Liver (tissue), 9 donors: ENCODE data around the gene PTP4A1. TPM values are rescaled to one million over a fixed set of nuclear protein-coding genes. Genes with fewer than 3 reads are reported as not detected.

ENCODE experiments used
- DNase-seq: peaks from one replicate; pipeline ENCODE4 v3.0.0-alpha.2; 2017; ENCODE audit warnings: low spot score
- H3K27ac ChIP-seq, 2 donors: one replicate each; pipeline ENCODE4 v1.7.0; 2013; ENCODE audit warnings: inconsistent platforms in 2 of 2, low read length in 2 of 2, control low read depth in 1 of 2, low read depth in 1 of 2, mild to moderate bottlenecking in 1 of 2
- H3K27me3 ChIP-seq, 4 donors: one replicate each; pipeline versions ENCODE4 v1.6.1 to v1.7.0; 2013; ENCODE audit warnings: low read length in 3 of 4, inconsistent platforms in 1 of 4, mild to moderate bottlenecking in 1 of 4, moderate library complexity in 1 of 4; ENCODE audit not compliant: control insufficient read depth in 4 of 4, insufficient read depth in 4 of 4
- H3K36me3 ChIP-seq, 4 donors: one replicate each; pipeline versions ENCODE4 v1.6.1 to v1.7.0; 2013; ENCODE audit warnings: low read length in 3 of 4, mild to moderate bottlenecking in 3 of 4, low read depth in 1 of 4, moderate library complexity in 1 of 4; ENCODE audit not compliant: control insufficient read depth in 4 of 4, insufficient read depth in 3 of 4
- H3K4me1 ChIP-seq, 4 donors: one replicate each; pipeline versions ENCODE4 v1.6.1 to v1.7.0; 2013; ENCODE audit warnings: low read length in 3 of 4, mild to moderate bottlenecking in 3 of 4, moderate library complexity in 1 of 4; ENCODE audit not compliant: control insufficient read depth in 4 of 4, insufficient read depth in 4 of 4
- H3K4me3 ChIP-seq, 3 donors: one replicate each; pipeline versions ENCODE4 v1.6.1 to v1.7.0; 2013; ENCODE audit warnings: low read length in 3 of 3, control low read depth in 1 of 3, low read depth in 1 of 3, mild to moderate bottlenecking in 1 of 3
- H3K9ac ChIP-seq, 2 donors: one replicate each; pipeline ENCODE4 v1.7.0; 2013; ENCODE audit warnings: low read length in 2 of 2, mild to moderate bottlenecking in 2 of 2, moderate library complexity in 2 of 2, control low read depth in 1 of 2, low read depth in 1 of 2
- H3K9me3 ChIP-seq, 4 donors: one replicate each; pipeline versions ENCODE4 v1.6.1 to v1.7.0; 2013; ENCODE audit warnings: low read length in 3 of 4; ENCODE audit not compliant: control insufficient read depth in 4 of 4
- EGR1 ChIP-seq, 2 donors: IDR thresholded peaks; 2 replicates each; pipeline ENCODE4 v1.6.1; 2016 to 2018; ENCODE audit warnings: antibody characterized with exemption in 2 of 2, low read depth in 2 of 2
- GABPA ChIP-seq, 2 donors: IDR thresholded peaks in 1 of 2; conservative IDR thresholded peaks in 1 of 2; 2 replicates each; pipeline ENCODE4 v1.6.1; 2016; ENCODE audit warnings: antibody characterized with exemption in 2 of 2, mild to moderate bottlenecking in 1 of 2, moderate library complexity in 1 of 2
- HNF4A ChIP-seq, 2 donors: conservative IDR thresholded peaks; 2 replicates each; pipeline ENCODE4 v1.6.1; 2016; ENCODE audit warnings: antibody characterized with exemption in 2 of 2, mild to moderate bottlenecking in 2 of 2
- HNF4G ChIP-seq: IDR thresholded peaks from 2 replicates; pipeline ENCODE4 v1.6.1; 2016; ENCODE audit warnings: antibody characterized with exemption
- NR2F2 ChIP-seq: IDR thresholded peaks from 2 replicates; pipeline ENCODE4 v1.6.1; 2016; ENCODE audit warnings: antibody characterized with exemption
- RAD21 ChIP-seq, 2 donors: IDR thresholded peaks; 2 replicates each; pipeline ENCODE4 v1.6.1; 2016; ENCODE audit warnings: antibody characterized with exemption in 2 of 2, mild to moderate bottlenecking in 2 of 2
- YY1 ChIP-seq: IDR thresholded peaks from 2 replicates; pipeline ENCODE4 v1.6.1; 2016; ENCODE audit warnings: antibody characterized with exemption, mild to moderate bottlenecking
- WGBS: extraction: QIAGEN DNeasy Blood & Tissue Kit; methylation state at CpG from one replicate; pipeline ENCODE4 v1.1.7; 2013; 5-methylcytosine and 5-hydroxymethylcytosine counted together
- polyA plus RNA-seq, 2 donors: library from polyadenylated mRNA; stranded (reverse) in 1 of 2; unstranded in 1 of 2; fragments of 200-250 nt in 1 of 2; fragments of >200 nt in 1 of 2; fragmentation: Nextera tagmentation in 1 of 2; extraction: Ambion mirVana in 1 of 2; gene quantifications; one replicate each; pipeline versions ENCODE4 v1.2.1 to v1.2.3, GENCODE V29; 2013 to 2015
- total RNA-seq, 2 donors: library from RNA; depleted of rRNA; stranded (reverse); fragments of >200 nt; gene quantifications; one replicate each; pipeline ENCODE4 v1.2.3, GENCODE V29; 2014
- TF ChIP-seq, protein P1 (sequence below): IDR thresholded peaks from 2 replicates; pipeline ENCODE4 v1.6.1; 2016; ENCODE audit warnings: antibody characterized with exemption
- TF ChIP-seq, protein P2 (sequence below): fragments of 150-350 bp; IDR thresholded peaks from 2 replicates; pipeline ENCODE4 v1.5.1; 2017; ENCODE audit warnings: improper control_type of control experiment, low read depth, low read length; ENCODE audit not compliant: missing input control
- TF ChIP-seq, protein P3 (sequence below): IDR thresholded peaks from 2 replicates; pipeline ENCODE4 v1.6.1; 2016; ENCODE audit warnings: antibody characterized with exemption
- TF ChIP-seq, protein P4 (sequence below): IDR thresholded peaks from 2 replicates; pipeline ENCODE4 v1.6.1; 2016; ENCODE audit warnings: antibody characterized with exemption, mild to moderate bottlenecking
- TF ChIP-seq, protein P5 (sequence below): IDR thresholded peaks from 2 replicates; pipeline ENCODE4 v1.6.1; 2016; ENCODE audit warnings: antibody characterized with exemption
- donor health status: healthy.
- donor health status: healthy.
- donor health status: healthy.
- donor health status: healthy.
- donor health status: healthy.

PTP4A1 gene
- total and polyA plus RNA-seq, 4 donors, result 34.3 to 237 (median 152) TPM

DNA sequence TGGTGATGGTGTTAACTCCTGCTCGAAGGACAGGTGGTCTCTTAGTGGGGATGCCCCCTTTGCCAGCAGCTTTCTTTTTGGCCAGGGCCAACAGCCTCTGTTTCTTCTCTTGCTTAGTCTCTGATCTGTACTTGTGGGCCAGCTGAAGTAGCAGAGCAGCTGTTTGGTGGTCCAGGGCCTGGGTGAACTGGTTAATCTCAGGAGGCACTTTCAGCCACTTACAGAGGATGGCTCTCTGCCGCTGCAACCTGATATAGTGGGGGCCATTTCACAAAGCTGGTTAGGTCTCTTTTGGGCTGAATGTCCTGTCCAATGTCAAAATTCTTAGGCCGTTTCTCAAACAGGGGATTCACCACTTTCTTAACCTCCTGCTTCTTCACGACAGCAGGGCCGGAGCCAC, 23.2 kb upstream of the PTP4A1 start (continued):
- TF ChIP-seq, protein P1, sequence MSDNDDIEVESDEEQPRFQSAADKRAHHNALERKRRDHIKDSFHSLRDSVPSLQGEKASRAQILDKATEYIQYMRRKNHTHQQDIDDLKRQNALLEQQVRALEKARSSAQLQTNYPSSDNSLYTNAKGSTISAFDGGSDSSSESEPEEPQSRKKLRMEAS, result no peak

DNA sequence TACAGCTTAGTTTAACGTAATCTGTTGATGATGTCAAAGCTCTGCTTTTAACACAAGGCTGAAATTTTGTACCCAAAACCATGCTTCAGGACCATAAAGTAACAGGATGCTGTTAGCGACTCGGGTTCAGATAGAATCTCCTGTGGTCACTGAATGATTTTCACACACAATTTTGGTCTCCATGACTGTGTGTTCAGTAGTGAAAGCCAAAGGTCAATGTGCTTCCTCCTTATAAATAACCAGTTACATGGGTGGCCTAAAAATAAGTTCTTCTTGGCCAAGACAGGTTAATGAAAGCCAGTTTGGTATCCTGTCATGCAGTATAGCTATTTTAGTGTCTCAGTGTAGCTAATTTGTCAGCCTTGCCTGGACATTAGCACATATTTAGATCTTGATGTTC, 19.1 kb upstream of the PTP4A1 start:
- Histone ChIP-seq H3K4me1 (peaks cover 0 to 15% (median 3%) of the 10 kb centered on the region in 4 donors), H3K27ac (peak overlapping the region in 1 of 2 donors; percentile 41), H3K36me3 (peaks cover 0 to 7% (median 1%) of the 10 kb centered on the region in 4 donors), H3K4me3 (no peak overlapping the region), H3K27me3 (no peaks in the 10 kb centered on the region), H3K9me3 (no peaks in the 10 kb centered on the region), H3K9ac (no peak overlapping the region)
- TF ChIP-seq NR2F2, result peak; percentile 24
- no peak for TF ChIP-seq EGR1 (IDR thresholded peaks at IDR 0.05; ENCODE audit: low read depth in 2 of 2)
- peak in 1 of 2 donors; percentile 14 for TF ChIP-seq HNF4A (conservative IDR thresholded peaks at IDR 0.05)
- DNase-seq, result no peak
- WGBS, result 82% methylated on average over 3 of the region's 3 CpGs

DNA sequence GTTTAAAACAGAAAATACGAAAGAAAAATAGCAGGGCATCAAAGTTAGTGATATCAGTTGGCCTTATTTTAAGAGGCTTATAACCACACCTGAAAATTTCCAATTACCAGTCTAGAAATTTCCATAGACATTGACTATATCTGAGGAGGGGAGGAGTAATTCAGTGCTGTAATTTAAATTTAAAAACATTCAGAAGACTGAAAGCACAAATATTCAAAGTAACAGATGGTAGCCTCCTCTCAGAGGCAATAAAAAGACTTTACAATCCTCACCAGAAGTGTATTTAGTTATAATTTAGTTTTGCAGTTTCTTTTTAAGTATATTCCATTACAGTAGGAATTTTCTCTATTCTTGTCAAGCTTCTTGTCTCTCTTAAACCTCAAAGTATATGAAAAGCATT, 18.4 kb upstream of the PTP4A1 start:
- no peak overlapping the region for H3K27ac ChIP-seq
- no peak for DNase-seq
- H3K27me3 ChIP-seq, result no peaks in the 10 kb centered on the region
- TF ChIP-seq GABPA (IDR thresholded peaks at IDR 0.05 in 1 of 2, conservative IDR thresholded peaks at IDR 0.05 in 1 of 2), result no peak
- no peak for TF ChIP-seq NR2F2
- H3K9ac ChIP-seq, result no peak overlapping the region
- H3K4me3 ChIP-seq, result no peak overlapping the region
- no peaks in the 10 kb centered on the region for H3K9me3 ChIP-seq
- peaks cover 0 to 7% (median under 1%) of the 10 kb centered on the region in 4 donors for H3K36me3 ChIP-seq
- 83% methylated on average over 1 of the region's 1 CpG for WGBS
- peaks cover 0 to 15% (median 4%) of the 10 kb centered on the region in 4 donors for H3K4me1 ChIP-seq

DNA sequence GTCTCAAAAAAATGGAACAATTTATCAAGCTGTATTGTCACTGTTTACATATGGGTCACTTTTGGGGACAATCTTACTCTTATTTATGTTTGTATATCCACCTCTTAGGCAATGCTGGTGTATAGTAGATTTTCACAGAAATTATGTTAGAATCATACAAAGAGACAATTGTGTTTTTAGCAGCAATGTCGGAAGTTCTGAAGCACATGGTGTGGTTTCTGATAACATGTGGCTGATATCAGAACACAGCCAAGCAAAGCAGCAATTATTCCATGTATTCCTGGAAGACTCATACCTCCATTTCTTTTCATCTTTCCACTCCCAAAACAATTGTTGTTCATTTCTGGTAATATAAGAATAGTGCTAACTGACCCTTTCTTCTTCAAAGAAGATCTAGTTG, 17.5 kb upstream of the PTP4A1 start:
- peaks cover 0 to 15% (median 5%) of the 10 kb centered on the region in 4 donors for H3K4me1 ChIP-seq

More for the DNA sequence above, 17.5 kb upstream of the PTP4A1 start:
- Histone ChIP-seq H3K4me3 (no peak overlapping the region), H3K36me3 (peaks cover 0 to 7% (median 0%) of the 10 kb centered on the region in 4 donors), H3K27me3 (no peaks in the 10 kb centered on the region), H3K9ac (no peak overlapping the region), H3K27ac (no peak overlapping the region), H3K9me3 (no peaks in the 10 kb centered on the region)
- WGBS, result 93% methylated on average over 1 of the region's 1 CpG
- TF ChIP-seq, protein P2, sequence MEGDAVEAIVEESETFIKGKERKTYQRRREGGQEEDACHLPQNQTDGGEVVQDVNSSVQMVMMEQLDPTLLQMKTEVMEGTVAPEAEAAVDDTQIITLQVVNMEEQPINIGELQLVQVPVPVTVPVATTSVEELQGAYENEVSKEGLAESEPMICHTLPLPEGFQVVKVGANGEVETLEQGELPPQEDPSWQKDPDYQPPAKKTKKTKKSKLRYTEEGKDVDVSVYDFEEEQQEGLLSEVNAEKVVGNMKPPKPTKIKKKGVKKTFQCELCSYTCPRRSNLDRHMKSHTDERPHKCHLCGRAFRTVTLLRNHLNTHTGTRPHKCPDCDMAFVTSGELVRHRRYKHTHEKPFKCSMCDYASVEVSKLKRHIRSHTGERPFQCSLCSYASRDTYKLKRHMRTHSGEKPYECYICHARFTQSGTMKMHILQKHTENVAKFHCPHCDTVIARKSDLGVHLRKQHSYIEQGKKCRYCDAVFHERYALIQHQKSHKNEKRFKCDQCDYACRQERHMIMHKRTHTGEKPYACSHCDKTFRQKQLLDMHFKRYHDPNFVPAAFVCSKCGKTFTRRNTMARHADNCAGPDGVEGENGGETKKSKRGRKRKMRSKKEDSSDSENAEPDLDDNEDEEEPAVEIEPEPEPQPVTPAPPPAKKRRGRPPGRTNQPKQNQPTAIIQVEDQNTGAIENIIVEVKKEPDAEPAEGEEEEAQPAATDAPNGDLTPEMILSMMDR, result no peak
- TF ChIP-seq, protein P1, result no peak
- TF ChIP-seq HNF4G (no peak), RAD21 (IDR thresholded peaks at IDR 0.05) (no peak), EGR1 (IDR thresholded peaks at IDR 0.05; ENCODE audit: low read depth in 2 of 2) (no peak), HNF4A (conservative IDR thresholded peaks at IDR 0.05) (no peak), YY1 (no peak), NR2F2 (no peak)
- TF ChIP-seq, protein P3, sequence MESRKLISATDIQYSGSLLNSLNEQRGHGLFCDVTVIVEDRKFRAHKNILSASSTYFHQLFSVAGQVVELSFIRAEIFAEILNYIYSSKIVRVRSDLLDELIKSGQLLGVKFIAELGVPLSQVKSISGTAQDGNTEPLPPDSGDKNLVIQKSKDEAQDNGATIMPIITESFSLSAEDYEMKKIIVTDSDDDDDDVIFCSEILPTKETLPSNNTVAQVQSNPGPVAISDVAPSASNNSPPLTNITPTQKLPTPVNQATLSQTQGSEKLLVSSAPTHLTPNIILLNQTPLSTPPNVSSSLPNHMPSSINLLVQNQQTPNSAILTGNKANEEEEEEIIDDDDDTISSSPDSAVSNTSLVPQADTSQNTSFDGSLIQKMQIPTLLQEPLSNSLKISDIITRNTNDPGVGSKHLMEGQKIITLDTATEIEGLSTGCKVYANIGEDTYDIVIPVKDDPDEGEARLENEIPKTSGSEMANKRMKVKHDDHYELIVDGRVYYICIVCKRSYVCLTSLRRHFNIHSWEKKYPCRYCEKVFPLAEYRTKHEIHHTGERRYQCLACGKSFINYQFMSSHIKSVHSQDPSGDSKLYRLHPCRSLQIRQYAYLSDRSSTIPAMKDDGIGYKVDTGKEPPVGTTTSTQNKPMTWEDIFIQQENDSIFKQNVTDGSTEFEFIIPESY, result no peak
- TF ChIP-seq, protein P4, sequence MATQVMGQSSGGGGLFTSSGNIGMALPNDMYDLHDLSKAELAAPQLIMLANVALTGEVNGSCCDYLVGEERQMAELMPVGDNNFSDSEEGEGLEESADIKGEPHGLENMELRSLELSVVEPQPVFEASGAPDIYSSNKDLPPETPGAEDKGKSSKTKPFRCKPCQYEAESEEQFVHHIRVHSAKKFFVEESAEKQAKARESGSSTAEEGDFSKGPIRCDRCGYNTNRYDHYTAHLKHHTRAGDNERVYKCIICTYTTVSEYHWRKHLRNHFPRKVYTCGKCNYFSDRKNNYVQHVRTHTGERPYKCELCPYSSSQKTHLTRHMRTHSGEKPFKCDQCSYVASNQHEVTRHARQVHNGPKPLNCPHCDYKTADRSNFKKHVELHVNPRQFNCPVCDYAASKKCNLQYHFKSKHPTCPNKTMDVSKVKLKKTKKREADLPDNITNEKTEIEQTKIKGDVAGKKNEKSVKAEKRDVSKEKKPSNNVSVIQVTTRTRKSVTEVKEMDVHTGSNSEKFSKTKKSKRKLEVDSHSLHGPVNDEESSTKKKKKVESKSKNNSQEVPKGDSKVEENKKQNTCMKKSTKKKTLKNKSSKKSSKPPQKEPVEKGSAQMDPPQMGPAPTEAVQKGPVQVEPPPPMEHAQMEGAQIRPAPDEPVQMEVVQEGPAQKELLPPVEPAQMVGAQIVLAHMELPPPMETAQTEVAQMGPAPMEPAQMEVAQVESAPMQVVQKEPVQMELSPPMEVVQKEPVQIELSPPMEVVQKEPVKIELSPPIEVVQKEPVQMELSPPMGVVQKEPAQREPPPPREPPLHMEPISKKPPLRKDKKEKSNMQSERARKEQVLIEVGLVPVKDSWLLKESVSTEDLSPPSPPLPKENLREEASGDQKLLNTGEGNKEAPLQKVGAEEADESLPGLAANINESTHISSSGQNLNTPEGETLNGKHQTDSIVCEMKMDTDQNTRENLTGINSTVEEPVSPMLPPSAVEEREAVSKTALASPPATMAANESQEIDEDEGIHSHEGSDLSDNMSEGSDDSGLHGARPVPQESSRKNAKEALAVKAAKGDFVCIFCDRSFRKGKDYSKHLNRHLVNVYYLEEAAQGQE, result no peak
- TF ChIP-seq, protein P5, sequence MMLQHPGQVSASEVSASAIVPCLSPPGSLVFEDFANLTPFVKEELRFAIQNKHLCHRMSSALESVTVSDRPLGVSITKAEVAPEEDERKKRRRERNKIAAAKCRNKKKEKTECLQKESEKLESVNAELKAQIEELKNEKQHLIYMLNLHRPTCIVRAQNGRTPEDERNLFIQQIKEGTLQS, result no peak
- DNase-seq, result no peak
